Glutamatergic neuron (in vitro differentiated cells): ENCODE data around the gene PCARE. TPM values are rescaled to one million over a fixed set of nuclear protein-coding genes. Genes with fewer than 3 reads are reported as not detected.

Experiments
- DNase-seq: peaks from one replicate; pipeline ENCODE4 v3.0.0; 2022
- H3K27ac Mint-ChIP-seq: one replicate; pipeline ENCODE4 v1.8.0; 2020; ENCODE audit warnings: mild to moderate bottlenecking, mixed read lengths, inconsistent platforms; ENCODE audit not compliant: unreplicated experiment
- H3K27me3 Mint-ChIP-seq: one replicate; pipeline ENCODE4 v1.8.0; 2020; ENCODE audit warnings: mild to moderate bottlenecking, moderate library complexity, mixed read lengths, inconsistent platforms; ENCODE audit not compliant: unreplicated experiment
- H3K36me3 Mint-ChIP-seq: one replicate; pipeline ENCODE4 v1.8.0; 2020; ENCODE audit warnings: mild to moderate bottlenecking, mixed read lengths, inconsistent platforms; ENCODE audit not compliant: unreplicated experiment
- H3K4me1 Mint-ChIP-seq: one replicate; pipeline ENCODE4 v1.8.0; 2020; ENCODE audit warnings: mild to moderate bottlenecking, low read depth, mixed read lengths, inconsistent platforms; ENCODE audit not compliant: unreplicated experiment
- H3K4me3 Mint-ChIP-seq: one replicate; pipeline ENCODE4 v1.8.0; 2020; ENCODE audit warnings: mild to moderate bottlenecking, mixed read lengths, inconsistent platforms; ENCODE audit not compliant: unreplicated experiment
- H3K9me3 Mint-ChIP-seq: one replicate; pipeline ENCODE4 v1.8.0; 2020; ENCODE audit warnings: mild to moderate bottlenecking, moderate library complexity, mixed read lengths, inconsistent platforms; ENCODE audit not compliant: unreplicated experiment
- CTCF ChIP-seq: fragments of 200-600 bp; sonication (generic); IDR thresholded peaks from one replicate; pipeline ENCODE4 v1.5.0; 2021; ENCODE audit not compliant: partially characterized antibody, unreplicated experiment
- total RNA-seq: library from RNA; stranded (reverse); fragmentation: NEBNext Ultra II Directional; extraction: Animal tissue kit (Norgen Biotek cat#: 25700); gene quantifications from one replicate; pipeline ENCODE4 v1.2.1, GENCODE V29; 2021; ENCODE audit not compliant: unreplicated experiment

The PCARE gene
- total RNA-seq, 1 donor from 2014 or later = 0.66 TPM

GRCh38 chr2:29023188-29023587, 51.1 kb downstream of the PCARE start:
- Mint-ChIP-seq H3K4me3 (no peak overlapping the region), H3K9me3 (peaks cover 3% of the 10 kb centered on the region), H3K4me1 (peaks cover 11% of the 10 kb centered on the region), H3K36me3 (no peaks in the 10 kb centered on the region), H3K27ac (no peak overlapping the region), H3K27me3 (no peaks in the 10 kb centered on the region)
- no peak for DNase-seq
- no peak for TF ChIP-seq CTCF

GRCh38 chr2:29022679-29023078, 51.6 kb downstream of the PCARE start:
- Mint-ChIP-seq H3K27ac (no peak overlapping the region), H3K9me3 (peaks cover 3% of the 10 kb centered on the region), H3K36me3 (no peaks in the 10 kb centered on the region), H3K4me3 (no peak overlapping the region), H3K27me3 (no peaks in the 10 kb centered on the region), H3K4me1 (peaks cover 11% of the 10 kb centered on the region)
- no peak for DNase-seq
- no peak for TF ChIP-seq CTCF

GRCh38 chr2:29021886-29022285, 52.4 kb downstream of the PCARE start:
- H3K27me3 Mint-ChIP-seq = no peaks in the 10 kb centered on the region
- no peaks in the 10 kb centered on the region for H3K36me3 Mint-ChIP-seq
- H3K27ac Mint-ChIP-seq = no peak overlapping the region
- H3K4me3 Mint-ChIP-seq = no peak overlapping the region
- peaks cover 11% of the 10 kb centered on the region for H3K4me1 Mint-ChIP-seq
- no peak for DNase-seq
- H3K9me3 Mint-ChIP-seq = peaks cover 3% of the 10 kb centered on the region
- TF ChIP-seq CTCF = no peak

GRCh38 chr2:29017716-29018435, 56.4 kb downstream of the PCARE start:
- Mint-ChIP-seq H3K36me3 (no peaks in the 10 kb centered on the region), H3K4me1 (peaks cover 4% of the 10 kb centered on the region), H3K27me3 (peaks cover 7% of the 10 kb centered on the region), H3K9me3 (peaks cover 13% of the 10 kb centered on the region), H3K27ac (no peak overlapping the region), H3K4me3 (no peak overlapping the region)
- no peak for DNase-seq
- no peak for TF ChIP-seq CTCF

- H3K4me3 Mint-ChIP-seq = no peak overlapping the region
- H3K36me3 Mint-ChIP-seq = no peaks in the 10 kb centered on the region
- H3K9me3 Mint-ChIP-seq = peaks cover 13% of the 10 kb centered on the region
- H3K4me1 Mint-ChIP-seq = peaks cover 2% of the 10 kb centered on the region
- no peak for TF ChIP-seq CTCF
- no peak overlapping the region for H3K27ac Mint-ChIP-seq
- DNase-seq = no peak
- peaks cover 7% of the 10 kb centered on the region for H3K27me3 Mint-ChIP-seq
These were observed 57.8 kb downstream of the PCARE start for GRCh38 chr2:29016504-29016903.
